ENCODE results near the gene ZNF354C.
"Not testable (repeated sequence)": the region's sequence is repeated elsewhere in the genome, so short reads cannot be mapped to it uniquely, and the experiment has no call there.

The ZNF354C gene
- 22.5 to 32.3 reads per million in 2 experiments for total RNA-seq

DNA sequence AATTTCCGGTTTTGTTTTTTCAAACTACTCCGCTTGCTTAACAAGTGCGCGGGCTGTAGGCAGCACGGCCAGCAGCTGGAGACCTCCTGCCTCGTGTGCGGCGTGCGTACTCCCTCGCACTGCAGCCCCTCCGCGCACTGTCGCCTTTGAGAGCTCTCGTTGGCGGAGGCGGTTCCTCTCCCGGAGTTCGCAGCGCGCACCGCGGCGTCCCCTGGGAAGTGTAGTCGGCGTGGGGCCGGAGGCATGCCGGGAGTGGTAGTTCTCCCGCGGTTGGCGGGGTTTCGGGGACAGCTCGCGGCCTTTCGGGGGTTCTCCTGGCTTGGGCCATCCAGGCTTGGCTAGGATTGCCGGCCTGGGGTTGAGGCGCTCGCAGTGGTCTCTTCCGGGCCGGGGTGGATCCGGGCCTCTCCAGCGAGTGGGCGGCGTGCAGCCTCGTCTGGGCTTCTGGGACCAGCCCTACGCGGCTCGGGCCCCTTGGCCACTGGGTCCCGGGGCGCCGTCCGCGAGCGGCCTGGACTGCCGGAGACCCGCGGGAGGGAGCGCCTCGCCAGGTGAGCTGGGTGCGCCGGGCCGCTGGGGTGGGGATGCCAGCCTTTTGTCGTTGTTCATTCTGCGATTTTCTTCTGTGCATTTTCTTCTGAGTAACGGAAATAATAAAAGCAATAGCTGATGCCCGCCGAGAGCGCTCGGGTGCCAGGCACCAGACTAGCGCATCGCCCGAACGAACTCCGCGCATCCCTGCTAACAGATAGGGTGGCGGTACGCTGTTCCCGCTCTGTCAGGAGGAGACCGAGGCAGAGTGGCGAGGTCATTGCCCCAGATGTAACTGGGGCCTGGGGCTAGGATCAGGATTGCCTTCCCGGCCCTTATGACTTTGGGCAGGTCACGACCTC lies at the start of gene ZNF354C:
Gene ZNF354C, plus strand, starts transcription at position 258 of the 893 bp plus-strand sequence. CDS start 1,696 bp downstream, outside the sequence.
- peak; percentile 78 for DNase-seq (ENCODE audit: low read depth)

- peak; percentile 90 for DNase-seq (ENCODE audit: low read depth)
Measured at GRCh38 chr5:179023528-179024189, 36.5 kb upstream of the ZNF354C start, which contains the start of gene ZNF879. ZNF879 (plus strand) TSS chr5:179023804; CDS start chr5:179025005, 1,201 bp downstream.

- no peak for DNase-seq (ENCODE audit: low read depth)
Measured at GRCh38 chr5:179033004-179033580, 27.1 kb upstream of the ZNF354C start.

DNA sequence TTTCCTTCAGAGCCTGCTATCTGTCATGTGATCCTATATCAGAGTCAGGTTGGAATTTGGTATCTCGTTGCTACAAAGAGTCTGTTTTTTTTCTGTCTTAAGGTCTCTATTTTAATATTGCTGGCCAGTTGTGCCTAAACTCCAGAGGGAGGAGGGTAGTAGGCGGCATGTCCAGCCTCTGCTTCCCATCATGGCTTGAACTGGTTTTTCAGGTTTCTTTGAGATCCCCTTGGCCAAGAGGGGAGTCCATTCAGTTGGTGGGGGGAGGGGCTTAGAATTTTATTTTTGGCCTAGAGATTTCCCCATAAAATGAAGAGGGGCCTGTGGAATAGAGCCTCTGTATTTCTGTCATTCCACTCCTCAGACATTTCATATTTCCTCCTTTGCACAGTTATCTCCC lies 15.4 kb upstream of the ZNF354C start:
- DNase-seq (ENCODE audit: low read depth): no peak

DNA sequence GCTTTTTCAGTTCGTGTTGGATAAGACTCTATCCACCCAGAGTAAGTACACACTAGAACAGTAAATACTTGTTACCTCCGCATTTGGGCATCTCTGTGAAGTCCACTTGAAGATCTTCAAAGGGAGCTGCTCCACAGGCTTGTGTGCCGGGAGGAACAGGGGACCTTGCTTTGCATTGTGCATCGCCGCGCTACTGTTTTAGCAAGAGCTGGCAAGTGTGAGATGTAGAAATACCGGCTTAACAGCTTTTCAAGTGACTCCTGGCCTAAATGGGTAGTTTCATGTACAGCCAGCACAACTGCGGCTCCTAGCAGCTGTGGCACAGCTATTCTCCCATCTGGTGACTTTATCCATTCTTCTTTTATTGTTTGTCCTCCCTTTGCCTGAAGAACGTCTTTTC lies 8.4 kb upstream of the ZNF354C start:
- no peak for DNase-seq (ENCODE audit: low read depth)

- DNase-seq (ENCODE audit: low read depth): no peak
Measured at GRCh38 chr5:179054036-179054785, 6.0 kb upstream of the ZNF354C start.

- DNase-seq (ENCODE audit: low read depth): no peak
Measured at GRCh38 chr5:179054876-179055275, 5.3 kb upstream of the ZNF354C start.

- DNase-seq (ENCODE audit: low read depth): no peak
Measured at GRCh38 chr5:179055436-179055835, 4.7 kb upstream of the ZNF354C start.

DNA sequence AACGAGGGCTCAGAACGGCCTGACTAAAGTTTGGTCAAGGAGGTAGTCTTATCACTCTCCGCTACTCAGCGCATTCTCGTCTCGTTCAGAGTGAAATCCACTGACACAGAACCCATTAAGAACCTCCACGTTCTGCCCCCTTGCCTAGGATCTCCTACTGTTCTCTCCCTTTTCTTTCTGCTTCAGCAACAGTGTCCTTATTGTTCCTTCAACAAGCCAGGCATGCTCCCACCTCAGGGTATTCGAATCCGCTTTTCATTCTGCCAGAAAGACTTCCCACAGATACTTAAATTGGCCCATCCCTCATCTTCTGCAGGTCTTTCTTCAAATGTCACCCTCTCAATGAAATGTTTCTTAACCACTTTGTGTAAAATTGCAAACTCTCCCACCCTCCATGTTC lies 4.3 kb upstream of the ZNF354C start:
- DNase-seq (ENCODE audit: low read depth): no peak

DNA sequence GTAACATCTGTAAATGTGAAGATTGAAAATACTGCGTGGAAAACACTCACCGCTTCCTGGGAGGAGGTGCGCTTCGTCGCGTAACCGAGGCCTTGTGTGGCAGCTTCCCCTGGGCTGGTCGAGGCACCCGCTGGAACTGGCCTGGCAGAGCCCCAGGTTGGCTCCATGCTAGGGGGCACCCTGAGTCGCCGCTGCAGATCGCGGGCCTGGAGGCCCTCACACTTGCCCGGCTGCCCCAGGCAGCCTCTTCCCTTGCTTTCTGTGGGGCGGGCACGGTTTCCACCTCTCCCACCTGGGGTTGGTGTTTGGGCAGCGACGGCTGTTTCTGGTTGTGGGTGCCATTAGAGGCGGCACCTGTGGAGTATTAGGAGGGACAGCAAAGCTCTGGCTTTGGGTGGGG lies 852 bp downstream of the ZNF354C start:
- no peak for DNase-seq (ENCODE audit: low read depth)

GRCh38 chr5:179065703-179066102 lies 5.5 kb downstream of the ZNF354C start:
- DNase-seq (ENCODE audit: low read depth): no peak

DNA sequence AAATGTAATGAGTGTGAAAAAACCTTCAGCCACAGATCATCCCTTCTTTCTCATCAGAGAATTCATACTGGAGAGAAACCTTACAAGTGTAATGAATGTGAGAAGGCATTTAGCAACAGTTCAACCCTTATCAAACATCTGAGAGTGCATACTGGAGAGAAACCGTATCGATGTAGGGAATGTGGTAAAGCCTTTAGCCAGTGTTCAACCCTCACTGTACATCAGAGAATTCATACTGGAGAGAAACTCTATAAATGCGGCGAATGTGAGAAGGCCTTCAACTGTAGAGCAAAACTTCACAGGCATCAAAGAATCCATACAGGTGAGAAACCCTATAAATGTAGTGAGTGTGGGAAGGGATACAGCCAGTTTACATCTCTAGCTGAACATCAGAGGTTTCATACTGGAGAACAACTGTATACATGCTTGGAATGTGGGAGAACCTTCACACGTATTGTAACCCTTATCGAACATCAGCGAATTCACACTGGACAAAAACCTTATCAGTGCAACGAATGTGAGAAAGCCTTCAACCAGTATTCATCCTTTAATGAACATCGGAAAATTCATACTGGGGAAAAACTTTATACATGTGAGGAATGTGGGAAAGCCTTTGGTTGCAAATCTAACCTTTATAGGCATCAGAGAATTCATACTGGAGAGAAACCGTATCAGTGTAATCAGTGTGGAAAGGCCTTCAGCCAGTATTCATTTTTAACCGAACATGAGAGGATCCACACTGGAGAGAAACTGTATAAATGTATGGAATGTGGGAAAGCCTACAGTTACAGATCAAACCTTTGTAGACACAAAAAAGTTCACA lies 19.2 kb downstream of the ZNF354C start:
- DNase-seq (ENCODE audit: low read depth): no peak

DNA sequence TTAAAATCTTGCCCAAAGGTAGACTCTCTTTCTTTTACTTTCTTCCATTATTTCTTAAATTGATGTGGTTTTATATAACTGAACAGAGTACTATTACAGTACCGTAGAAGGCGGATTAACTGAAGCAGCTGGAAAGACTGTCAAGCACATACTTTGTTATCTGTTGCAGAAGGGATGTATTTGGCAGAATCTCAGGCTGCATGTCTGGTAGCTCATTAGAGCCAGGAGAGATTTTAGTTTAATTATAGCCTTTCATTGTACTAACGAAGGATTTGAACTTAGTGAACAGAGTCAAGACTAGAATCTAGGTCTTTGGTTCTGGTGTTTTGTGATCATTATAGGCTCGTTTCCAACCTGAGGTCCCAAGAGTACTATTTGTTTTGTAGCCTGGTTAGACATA lies 20.6 kb downstream of the ZNF354C start:
- DNase-seq (ENCODE audit: low read depth): no peak

DNA sequence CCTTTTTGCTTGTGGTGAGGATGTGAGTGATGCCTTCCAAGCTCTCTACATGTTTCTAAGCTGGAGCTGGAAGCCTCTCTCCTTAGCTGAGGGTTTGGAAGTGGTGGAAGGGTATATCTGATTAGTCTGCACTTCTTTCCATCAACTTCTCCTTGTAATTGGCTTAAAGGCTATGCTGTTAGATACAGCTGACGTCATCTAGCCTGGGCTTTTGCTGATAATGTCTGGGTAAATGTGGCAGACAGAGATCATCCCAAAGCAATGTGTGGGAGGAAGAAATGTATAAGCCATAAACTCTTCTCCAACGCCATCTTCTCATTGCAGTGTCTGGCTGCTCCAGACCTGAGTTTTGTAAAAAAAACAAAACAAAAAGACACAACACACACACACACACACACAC lies 29.3 kb downstream of the ZNF354C start:
- DNase-seq (ENCODE audit: low read depth): no peak

DNA sequence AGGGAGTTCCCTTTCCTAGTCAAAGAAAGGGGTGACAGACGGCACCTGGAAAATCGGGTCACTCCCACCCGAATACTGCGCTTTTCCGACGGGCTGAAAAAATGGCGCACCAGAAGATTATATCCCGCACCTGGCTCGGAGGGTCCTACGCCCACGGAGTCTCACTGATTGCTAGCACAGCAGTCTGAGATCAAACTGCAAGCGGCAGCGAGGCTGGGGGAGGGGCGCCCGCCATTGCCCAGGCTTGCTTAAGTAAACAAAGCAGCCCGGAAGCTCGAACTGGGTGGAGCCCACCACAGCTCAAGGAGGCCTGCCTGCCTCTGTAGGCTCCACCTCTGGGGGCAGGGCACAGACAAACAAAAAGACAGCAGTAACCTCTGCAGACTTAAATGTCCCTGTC lies 41.1 kb downstream of the ZNF354C start:
- not testable (repeated sequence) for DNase-seq (ENCODE audit: low read depth)

DNA sequence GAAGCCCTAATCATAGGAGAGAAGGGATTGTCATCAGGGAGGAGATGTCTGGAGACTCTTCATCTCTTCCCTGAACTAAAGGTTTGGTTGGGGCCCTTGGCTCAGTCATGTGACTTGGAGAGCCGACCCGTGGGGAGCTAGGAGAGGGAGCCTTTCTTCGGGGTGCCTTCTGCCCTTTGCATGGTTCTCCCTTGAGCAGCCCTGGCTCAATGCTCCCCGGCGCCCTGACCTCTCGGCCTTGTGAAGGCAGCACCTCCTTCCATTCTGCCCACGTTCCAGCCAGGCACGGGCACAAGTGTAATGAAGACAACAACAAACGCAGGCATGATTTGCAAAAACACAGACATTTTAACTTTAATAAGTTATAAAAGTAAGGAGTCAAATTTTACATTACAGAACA lies 50.4 kb downstream of the ZNF354C start:
- no peak for DNase-seq (ENCODE audit: low read depth)

- no peak for DNase-seq (ENCODE audit: low read depth)
Measured at GRCh38 chr5:179111267-179112207, 51.4 kb downstream of the ZNF354C start.

DNA sequence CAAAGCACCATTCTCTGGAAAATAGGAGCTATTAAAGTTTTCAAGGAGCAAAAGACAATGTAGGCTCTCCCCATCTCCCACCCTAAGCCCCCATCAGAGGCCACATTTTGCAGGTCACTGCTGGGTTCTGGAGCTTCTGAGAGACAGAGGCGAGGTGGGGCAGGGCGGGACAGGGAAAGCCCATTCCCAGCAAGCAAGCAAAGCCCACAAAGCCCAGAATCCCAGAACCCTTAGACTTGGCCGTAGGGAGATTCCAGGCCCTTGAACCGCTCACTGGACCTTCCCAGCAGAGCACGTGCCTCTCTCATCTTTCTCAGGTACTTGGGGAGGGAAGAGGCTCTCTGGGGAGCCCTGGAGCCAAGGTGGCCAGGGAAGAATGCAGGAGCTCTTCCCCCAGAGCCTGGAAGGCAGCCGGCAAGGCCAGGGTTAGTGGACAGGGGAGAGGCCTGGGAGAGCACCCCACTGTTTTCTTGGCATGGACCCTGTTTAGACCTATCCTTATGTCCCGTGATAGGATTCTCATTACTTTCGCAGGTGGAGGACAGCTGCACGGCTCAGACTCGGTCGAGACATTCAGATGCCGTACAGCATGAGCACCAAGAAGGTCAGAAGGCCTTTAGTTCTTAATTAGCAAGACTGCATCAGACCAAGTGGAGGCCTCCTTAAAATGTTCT lies 52.4 kb downstream of the ZNF354C start:
- DNase-seq (ENCODE audit: low read depth): no peak

GRCh38 chr5:179113143-179113530 lies 53.0 kb downstream of the ZNF354C start:
- no peak for DNase-seq (ENCODE audit: low read depth)
